GM19324 (cell line): Measurements from ENCODE around the gene OR2V2.

Experiments
- ATAC-seq: cut with Tn5 transposase; IDR thresholded peaks from one replicate; pipeline ENCODE4 v1.9.1; 2021; ENCODE audit warnings: mild to moderate bottlenecking, moderate library complexity; ENCODE audit not compliant: unreplicated experiment, low FRiP score

Gene OR2V2

DNA sequence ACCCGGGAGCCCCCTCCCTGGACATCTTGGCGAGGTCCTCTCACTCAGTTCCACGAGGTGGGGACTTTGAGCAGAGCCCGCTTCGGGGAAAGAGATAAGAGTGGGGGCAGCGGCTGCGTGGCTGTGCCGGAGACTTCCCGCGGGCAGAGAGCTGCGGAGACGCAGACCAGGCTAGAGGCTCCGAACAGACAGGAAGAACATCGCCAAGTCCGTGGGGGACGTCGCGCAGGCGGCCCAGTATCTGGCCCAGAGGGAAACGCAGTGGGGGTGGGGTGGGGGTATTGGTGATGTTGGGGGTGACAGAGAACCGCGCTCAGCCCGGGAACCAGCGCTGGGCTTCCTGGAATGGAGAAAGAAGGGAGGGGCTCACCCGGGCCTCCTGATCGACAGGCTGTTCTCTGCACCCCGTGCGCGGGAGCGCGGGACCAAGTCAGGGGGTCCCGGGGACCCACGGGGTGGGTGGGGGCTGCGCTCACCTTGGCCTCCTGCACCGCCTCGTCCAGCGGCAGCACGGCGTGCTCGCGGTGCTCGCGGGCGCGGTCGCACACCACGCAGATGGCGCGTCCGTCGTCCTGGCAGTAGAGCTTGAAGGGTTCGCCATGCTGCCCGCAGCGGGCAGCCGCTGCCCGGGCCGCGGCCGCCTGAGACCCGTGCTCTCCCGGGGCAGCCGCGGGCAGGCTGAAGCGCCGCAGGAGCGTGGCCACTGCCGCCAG, 56.9 kb downstream of the OR2V2 start:
- ATAC-seq: no peak

DNA sequence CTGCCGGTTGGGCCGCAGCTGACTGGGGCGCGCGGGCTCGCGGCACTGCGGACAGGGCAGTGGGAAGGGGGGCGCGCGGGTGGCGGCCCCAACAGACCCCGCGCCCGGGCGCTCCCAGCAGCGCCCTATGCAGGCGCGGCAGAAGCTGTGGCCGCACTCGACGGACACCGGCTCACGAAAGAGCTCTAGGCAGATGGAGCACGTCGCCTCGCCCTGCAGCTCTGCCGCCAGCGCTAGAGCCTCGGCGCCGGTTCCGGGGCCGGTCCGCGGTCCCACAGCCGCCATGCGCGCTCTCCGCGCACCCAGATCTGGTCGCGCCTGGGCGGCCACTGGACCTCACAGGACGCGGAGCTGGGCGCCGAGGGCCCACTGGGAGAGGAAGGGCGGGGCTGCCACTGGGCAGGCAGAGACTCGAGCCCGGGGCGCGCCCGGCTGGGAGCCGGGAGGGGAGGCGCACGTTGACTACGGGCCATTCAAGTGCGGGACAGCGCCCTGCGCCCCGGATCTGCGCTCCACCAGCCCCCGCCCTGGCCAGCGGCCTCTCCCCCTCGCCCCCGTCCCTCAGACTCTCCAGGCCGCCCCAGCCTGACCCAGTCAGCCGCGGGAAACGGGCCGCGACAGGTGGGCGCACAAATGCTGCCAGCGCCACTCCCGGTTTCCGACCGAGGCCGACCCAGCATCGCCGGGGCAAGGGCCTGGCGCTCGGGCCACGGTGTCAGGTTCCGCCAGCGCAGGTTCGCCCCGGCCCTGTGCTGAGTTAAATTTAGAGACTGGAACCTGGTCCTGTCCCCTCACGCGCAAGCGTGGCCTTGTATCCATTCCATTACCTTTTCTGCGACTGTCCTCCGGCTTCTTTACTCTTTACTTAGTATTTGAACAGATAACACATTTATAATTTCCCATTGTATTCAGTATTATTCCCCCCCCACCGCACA, 57.7 kb downstream of the OR2V2 start, which contains the start of gene TRIM7:
Gene TRIM7, minus strand, starts transcription at position 371 of the 935 bp plus-strand sequence. Its CDS starts 86 bp downstream, at position 285.
- no peak for ATAC-seq

DNA sequence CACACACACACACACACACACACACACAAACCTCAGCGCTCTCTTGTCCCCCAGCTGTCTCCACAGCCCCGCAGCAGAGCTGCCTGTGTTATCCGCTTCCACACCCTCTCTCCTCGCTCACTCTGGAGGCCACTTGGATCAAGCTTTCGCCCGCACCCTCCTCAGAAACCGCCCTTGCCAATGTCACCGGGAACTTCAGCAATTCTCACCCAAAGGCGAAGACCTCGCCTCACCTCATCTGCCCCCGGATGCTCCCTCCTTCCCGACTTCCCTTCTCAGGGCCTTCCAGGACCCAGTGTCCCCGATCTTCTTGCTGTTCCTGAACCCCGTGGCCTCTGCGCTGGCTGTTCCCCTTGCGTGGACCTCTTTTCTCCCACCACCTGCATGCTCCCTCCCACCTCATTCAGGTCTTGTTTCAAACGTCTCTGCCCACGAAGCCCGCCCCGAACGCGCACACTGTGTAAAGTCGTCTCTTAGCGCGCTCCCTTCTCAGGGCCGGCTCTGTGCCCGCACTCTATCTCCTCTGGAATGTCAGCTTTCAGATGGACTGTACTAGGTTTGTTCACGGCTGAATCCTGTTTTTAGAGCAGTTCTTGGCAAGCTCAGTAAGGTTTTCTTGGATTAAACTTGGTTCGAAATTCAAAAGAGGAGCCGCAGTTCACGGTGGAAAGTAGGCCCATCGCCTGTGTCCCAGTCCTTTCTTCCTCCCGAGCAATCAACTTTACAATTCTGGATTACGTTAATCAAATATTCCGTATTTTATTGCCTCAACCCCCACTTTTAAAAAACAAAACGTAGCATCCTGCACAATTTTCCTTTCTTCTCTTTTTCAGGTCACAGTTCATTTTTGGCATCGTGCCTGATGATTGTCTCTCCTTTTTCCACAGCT, 58.6 kb downstream of the OR2V2 start:
- no peak for ATAC-seq

DNA sequence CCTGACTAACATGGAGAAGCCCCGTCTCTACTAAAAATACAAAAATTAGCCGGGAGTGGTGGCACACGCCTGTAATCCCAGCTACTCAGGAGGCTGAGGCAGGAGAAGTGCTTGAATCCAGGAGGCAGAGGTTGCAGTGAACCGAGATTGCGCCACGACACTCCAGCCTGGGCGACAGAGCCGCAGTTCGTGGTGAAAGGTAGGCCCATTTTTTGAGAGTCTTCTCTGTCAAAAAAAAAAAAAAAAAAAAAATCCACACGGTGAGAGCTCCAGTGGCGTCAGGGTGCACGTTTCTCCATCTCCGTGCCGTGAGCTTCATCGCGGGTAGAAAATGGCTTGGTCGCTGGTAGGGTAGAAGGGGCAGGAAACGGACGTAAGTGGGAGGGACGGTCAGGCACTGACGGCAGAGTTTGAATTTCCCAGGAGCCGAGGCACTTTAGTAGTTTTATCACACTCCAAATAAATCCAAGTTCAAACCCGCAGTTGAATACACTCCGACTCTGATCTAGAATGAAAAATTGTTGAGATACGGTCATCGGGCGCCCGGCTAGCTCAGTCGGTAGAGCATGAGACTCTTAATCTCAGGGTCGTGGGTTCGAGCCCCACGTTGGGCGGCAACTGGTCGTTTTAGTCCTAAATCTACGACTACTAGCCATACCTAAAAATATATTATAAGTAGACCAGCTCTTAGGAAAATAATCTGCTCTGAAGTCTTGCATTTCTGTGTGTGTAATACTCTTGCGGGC, 60.0 kb downstream of the OR2V2 start:
- no peak for ATAC-seq

DNA sequence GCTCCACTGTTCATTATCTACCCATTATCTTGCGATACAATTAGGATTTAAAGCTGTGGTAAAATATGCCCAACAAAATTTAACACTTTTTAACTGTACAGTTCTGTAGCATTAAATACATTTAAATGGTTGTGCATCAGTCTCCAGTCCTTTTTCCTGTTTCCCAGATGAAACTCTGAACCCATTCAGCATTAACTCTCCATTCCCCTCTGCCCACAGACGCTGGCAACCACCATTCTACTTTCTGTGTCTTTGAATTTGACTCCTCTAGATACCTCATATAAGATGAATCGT, 60.5 kb downstream of the OR2V2 start:
- ATAC-seq: no peak
